Central memory CD8-positive, alpha-beta T cell (primary cell): Measurements from ENCODE around the gene ZRANB1.

Experiments
- ATAC-seq: fragments of 150-1000 bp; cut with Tn5 transposase; replicated peaks from 2 replicates; pipeline ENCODE4 v1.10.0; 2022; ENCODE audit warnings: mild to moderate bottlenecking, moderate FRiP score, moderate number of reproducible peaks; ENCODE audit not compliant: poor library complexity, severe bottlenecking; ENCODE audit errors: extremely low read depth
- DNase-seq, 2 donors: peaks; one replicate each; pipeline ENCODE4 v3.0.0; 2021; ENCODE audit warnings: low spot score in 2 of 2
- H3K27ac Mint-ChIP-seq: one replicate; pipeline ENCODE4 v1.8.0; 2022; ENCODE audit warnings: low read depth, mild to moderate bottlenecking, moderate library complexity, mixed read lengths
- H3K27me3 Mint-ChIP-seq: one replicate; pipeline ENCODE4 v1.8.0; 2022; ENCODE audit warnings: mixed read lengths
- H3K36me3 Mint-ChIP-seq: one replicate; pipeline ENCODE4 v1.8.0; 2022; ENCODE audit warnings: mild to moderate bottlenecking, moderate library complexity, mixed read lengths; ENCODE audit not compliant: insufficient read depth
- H3K4me1 Mint-ChIP-seq: one replicate; pipeline ENCODE4 v1.8.0; 2022; ENCODE audit warnings: mixed read lengths
- H3K4me3 Mint-ChIP-seq: one replicate; pipeline ENCODE4 v1.8.0; 2022; ENCODE audit warnings: mild to moderate bottlenecking, moderate library complexity, mixed read lengths
- H3K9me3 Mint-ChIP-seq: one replicate; pipeline ENCODE4 v1.8.0; 2022; ENCODE audit warnings: mixed read lengths

The ZRANB1 gene

DNA sequence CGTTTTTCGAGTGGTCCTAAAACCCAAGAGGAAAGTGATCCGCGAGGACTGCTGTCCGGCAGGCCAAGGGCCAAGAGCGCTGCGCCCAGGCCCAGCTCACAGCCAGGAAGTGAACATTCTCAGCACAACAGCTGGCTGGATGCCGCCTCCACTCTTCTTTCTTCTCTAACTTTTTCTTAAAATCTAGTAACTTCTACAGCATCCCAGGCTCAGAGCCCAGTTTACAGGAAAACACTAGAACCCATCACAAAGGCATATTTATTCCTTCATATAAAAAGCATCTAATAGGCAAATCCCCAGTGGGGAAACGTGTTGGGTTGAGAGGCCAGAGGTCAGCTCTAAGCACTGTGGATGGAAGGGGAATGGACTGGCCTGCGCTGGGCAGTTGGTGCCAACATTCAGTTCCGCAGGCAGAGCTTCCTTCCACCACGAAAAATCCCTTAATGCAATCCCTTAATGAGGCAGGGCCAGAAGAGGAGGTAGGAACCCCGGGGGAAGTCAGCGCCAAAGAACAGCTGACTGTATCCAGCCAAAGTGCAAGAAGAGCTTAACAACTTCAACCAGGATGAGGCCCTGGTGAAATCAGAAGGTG, 74.8 kb downstream of the ZRANB1 start:
- Mint-ChIP-seq H3K9me3 (no peaks in the 10 kb centered on the region), H3K27ac (peak overlapping the region; percentile 38), H3K27me3 (peaks cover 28% of the 10 kb centered on the region), H3K36me3 (peaks cover 2% of the 10 kb centered on the region), H3K4me1 (peaks cover 11% of the 10 kb centered on the region), H3K4me3 (no peak overlapping the region)
- DNase-seq: no peak
- ATAC-seq: no peak

DNA sequence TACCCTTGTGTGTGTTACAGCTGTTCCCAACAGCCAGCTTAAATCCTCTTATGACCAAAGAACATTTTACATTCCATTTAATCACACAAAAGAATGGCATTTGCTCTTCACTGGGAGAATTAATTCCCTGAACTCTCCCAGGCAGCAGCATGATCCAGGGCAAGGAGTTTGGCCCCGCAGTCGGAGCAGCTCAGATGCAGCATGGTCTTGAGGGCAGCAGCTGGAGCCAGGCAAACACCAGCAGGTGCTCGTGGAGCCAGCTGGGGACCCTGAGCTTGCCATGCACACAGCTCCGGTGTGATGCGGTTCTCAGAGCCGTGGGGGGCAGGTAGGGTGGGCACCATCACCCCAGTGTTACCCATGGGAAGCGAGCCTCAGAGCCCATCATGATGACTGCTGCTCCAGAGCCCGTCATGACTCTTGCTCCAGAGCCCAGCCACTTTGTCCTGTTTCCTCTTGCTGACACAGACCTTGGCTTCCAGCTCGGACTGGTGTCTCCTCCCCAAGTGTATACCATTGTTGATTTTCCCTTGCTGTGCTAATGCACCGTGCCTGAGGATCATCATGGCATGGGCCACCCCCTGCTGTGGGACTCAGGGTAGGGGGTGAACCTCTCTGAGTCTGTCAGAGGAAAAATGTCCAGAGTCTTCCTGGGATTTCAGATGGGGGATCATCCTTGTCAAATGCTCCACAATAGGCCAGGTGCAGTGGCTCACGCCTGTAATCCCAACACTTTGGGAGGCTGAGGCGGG, 75.8 kb downstream of the ZRANB1 start:
- Mint-ChIP-seq H3K36me3 (peaks cover 2% of the 10 kb centered on the region), H3K27me3 (peaks cover 38% of the 10 kb centered on the region), H3K4me3 (no peak overlapping the region), H3K27ac (no peak overlapping the region), H3K4me1 (peaks cover 16% of the 10 kb centered on the region), H3K9me3 (no peaks in the 10 kb centered on the region)
- ATAC-seq: no peak
- DNase-seq: no peak

- Mint-ChIP-seq H3K9me3 (no peaks in the 10 kb centered on the region), H3K4me3 (no peak overlapping the region), H3K36me3 (peaks cover 2% of the 10 kb centered on the region), H3K4me1 (peaks cover 16% of the 10 kb centered on the region), H3K27me3 (peaks cover 42% of the 10 kb centered on the region), H3K27ac (no peak overlapping the region)
- no peak for ATAC-seq
- no peak for DNase-seq
These were observed 76.7 kb downstream of the ZRANB1 start for GRCh38 chr10:125018576-125019143.

DNA sequence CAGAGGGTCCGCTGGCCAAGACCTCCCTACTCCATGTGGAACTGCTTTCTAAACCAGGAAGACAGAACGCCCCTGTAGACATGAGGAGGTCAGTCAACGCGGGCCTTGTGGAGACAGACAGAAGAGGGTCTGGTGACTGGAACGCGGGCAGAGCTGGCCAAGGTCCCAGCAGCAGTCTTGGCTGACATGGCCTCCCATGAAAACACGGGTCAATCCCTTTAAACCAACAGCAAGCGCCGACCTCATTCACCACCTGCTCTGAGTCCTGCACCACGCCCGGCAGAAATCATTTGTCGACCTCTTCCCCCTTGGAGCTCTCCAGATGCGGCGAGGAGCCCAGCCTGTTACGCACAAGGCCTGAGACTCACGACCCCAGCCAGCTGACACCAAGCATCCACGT, 78.5 kb downstream of the ZRANB1 start:
- ATAC-seq (no peak), DNase-seq (no peak)
- Mint-ChIP-seq H3K36me3 (peaks cover 2% of the 10 kb centered on the region), H3K9me3 (no peaks in the 10 kb centered on the region), H3K4me1 (peaks cover 9% of the 10 kb centered on the region), H3K4me3 (no peak overlapping the region), H3K27ac (no peak overlapping the region), H3K27me3 (peaks cover 31% of the 10 kb centered on the region)

- ATAC-seq (no peak), DNase-seq (no peak)
- H3K4me3 Mint-ChIP-seq: no peak overlapping the region
- H3K9me3 Mint-ChIP-seq: no peaks in the 10 kb centered on the region
- H3K27me3 Mint-ChIP-seq: peaks cover 26% of the 10 kb centered on the region
- H3K27ac Mint-ChIP-seq: no peak overlapping the region
- H3K36me3 Mint-ChIP-seq: peaks cover 2% of the 10 kb centered on the region
- H3K4me1 Mint-ChIP-seq: peaks cover 5% of the 10 kb centered on the region
These were observed 78.9 kb downstream of the ZRANB1 start for GRCh38 chr10:125020871-125021270.

DNA sequence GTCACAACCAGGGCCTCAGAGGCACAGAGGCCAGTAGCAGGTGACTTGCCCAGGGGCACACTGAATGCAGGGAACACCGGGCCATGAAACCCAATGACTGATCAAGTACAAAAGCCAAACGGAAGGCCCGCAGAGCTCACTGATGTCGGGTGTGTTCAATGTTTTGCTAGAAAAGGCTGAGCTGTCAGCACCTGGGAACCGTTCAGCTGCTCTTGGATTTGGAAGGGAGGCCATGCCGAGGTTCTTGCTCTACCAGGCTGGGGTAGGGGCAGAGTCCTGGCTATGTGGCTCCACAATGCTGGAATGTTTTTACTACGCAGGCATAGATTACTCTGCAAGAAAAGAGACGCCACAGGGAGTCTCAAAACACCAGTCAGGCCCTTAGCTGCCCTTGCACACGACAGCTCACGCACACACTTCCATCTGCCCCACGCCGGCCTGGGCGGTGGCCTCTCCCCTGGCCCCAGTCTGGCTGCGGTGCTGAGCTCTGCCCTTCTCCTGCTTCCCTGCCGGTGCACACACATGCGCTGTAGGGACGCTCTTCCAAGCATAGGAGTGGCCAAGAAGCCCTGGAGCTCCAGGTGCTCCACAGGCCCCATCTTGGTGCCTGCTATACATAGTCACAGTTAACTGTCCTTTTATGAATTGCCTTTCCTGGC, 79.9 kb downstream of the ZRANB1 start:
- DNase-seq (no peak), ATAC-seq (no peak)
- Mint-ChIP-seq H3K4me1 (peaks cover 5% of the 10 kb centered on the region), H3K27me3 (peaks cover 22% of the 10 kb centered on the region), H3K27ac (no peak overlapping the region), H3K4me3 (no peak overlapping the region), H3K9me3 (no peaks in the 10 kb centered on the region), H3K36me3 (peaks cover 2% of the 10 kb centered on the region)

- Mint-ChIP-seq H3K4me3 (no peak overlapping the region), H3K27ac (no peak overlapping the region), H3K9me3 (no peaks in the 10 kb centered on the region), H3K4me1 (peaks cover 5% of the 10 kb centered on the region), H3K36me3 (peaks cover 2% of the 10 kb centered on the region), H3K27me3 (peaks cover 19% of the 10 kb centered on the region)
- no peak for ATAC-seq
- DNase-seq: no peak
These were observed 80.7 kb downstream of the ZRANB1 start for GRCh38 chr10:125022671-125023070.

DNA sequence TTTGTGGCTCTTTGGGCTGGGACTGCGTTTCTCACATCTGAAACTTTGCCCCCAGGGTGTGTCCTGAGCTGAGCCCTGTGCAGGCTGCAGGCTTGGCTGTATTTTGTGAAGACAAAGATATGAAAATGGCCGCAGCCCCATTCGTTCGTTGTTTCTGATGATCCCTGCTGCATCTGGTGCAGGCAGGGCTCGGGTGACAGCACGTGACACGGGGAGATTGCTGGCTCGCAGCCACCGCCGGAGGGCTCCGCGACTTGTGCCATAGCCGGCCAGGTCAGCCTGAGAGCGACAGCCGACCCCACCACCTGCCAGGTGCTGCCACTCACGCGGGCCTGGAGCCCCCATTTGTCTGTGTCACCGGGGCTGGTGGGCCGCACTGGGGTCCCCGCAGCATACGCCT, 81.3 kb downstream of the ZRANB1 start:
- Mint-ChIP-seq H3K27me3 (peaks cover 25% of the 10 kb centered on the region), H3K27ac (no peak overlapping the region), H3K36me3 (peaks cover 3% of the 10 kb centered on the region), H3K4me1 (peaks cover 5% of the 10 kb centered on the region), H3K4me3 (no peak overlapping the region), H3K9me3 (no peaks in the 10 kb centered on the region)
- DNase-seq: no peak
- ATAC-seq: no peak

DNA sequence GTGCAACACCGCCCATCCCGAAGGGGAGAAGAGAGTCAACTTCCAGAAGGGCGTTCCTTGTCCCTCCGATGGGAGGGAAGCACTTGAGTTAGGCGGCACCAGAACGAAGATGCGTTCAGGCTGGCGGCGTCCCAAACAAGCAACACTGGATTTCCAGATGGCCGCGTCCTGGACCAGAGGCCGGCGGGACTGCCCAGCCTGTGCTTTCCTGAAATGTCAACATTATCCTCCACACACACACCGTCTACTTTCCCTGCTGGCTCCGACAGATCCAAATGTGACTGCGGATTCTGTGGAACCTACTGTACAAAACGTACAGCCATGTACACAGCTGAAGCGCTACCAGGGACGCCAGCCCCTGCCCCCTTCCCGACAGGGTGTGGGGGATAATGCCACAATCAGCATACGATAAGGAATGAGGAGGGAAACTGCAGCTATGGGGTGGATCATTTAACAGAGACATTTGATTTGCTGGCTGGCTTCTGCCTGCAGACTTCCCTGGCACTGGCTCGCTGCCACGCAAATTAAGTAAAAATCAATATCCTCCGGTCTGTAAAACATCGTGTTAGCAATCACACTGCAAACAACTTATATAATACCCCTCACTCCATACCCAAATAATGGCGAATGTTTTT, 82.1 kb downstream of the ZRANB1 start:
- peaks cover 5% of the 10 kb centered on the region for H3K4me1 Mint-ChIP-seq
- peaks cover 31% of the 10 kb centered on the region for H3K27me3 Mint-ChIP-seq
- DNase-seq (no peak), ATAC-seq (no peak)
- H3K36me3 Mint-ChIP-seq: peaks cover 3% of the 10 kb centered on the region
- H3K9me3 Mint-ChIP-seq: no peaks in the 10 kb centered on the region
- no peak overlapping the region for H3K27ac Mint-ChIP-seq
- no peak overlapping the region for H3K4me3 Mint-ChIP-seq

DNA sequence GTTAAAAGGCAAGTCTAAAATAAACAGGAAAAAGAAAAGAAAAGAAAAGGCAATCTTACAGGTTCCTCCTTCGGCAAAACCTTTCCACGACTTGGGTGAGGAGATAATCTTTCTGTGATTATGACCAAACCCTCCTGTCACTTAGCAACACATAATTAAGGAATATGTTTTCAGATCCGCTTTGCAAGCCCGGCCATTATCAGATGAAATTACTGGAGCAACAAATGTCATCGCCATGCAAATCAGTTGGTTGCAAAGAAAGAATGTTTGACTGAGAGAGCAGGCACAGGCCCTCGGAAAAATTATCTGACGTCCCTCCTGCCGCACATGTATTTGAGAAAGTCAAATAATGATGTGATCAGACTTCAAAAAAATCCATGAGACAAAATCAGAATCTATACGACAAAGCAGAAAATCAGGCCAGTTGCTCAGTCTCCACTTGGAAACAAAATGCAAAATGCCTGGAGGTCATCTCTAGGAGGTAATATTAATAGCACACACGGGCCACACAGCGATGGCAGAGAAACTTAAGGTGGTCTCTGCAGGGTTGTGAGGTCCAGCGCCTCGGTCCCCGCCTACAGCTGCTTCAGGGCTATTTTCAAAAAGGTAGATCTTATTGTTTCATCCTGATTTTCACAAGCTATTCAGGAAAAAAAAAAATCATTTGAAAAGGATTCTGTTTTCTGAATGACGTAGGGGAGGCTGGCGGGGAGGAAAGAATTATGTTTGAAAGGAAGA, 82.7 kb downstream of the ZRANB1 start:
- Mint-ChIP-seq H3K27ac (no peak overlapping the region), H3K4me3 (no peak overlapping the region)

GRCh38 chr10:125025341-125025740, 83.4 kb downstream of the ZRANB1 start:
- Mint-ChIP-seq H3K36me3 (peaks cover 3% of the 10 kb centered on the region), H3K27ac (no peak overlapping the region), H3K27me3 (peaks cover 31% of the 10 kb centered on the region), H3K9me3 (no peaks in the 10 kb centered on the region), H3K4me3 (no peak overlapping the region), H3K4me1 (peaks cover 5% of the 10 kb centered on the region)
- no peak for DNase-seq
- ATAC-seq: no peak

More for the DNA sequence above, 82.7 kb downstream of the ZRANB1 start:
- no peaks in the 10 kb centered on the region for H3K9me3 Mint-ChIP-seq
- DNase-seq (no peak), ATAC-seq (no peak)
- H3K4me1 Mint-ChIP-seq: peaks cover 5% of the 10 kb centered on the region
- peaks cover 3% of the 10 kb centered on the region for H3K36me3 Mint-ChIP-seq
- H3K27me3 Mint-ChIP-seq: peaks cover 31% of the 10 kb centered on the region
